Measurements from ENCODE around the gene DCAF10. TPM values are rescaled to one million over a fixed set of nuclear protein-coding genes. Genes with fewer than 3 reads are reported as not detected.
"Not testable (repeated sequence)": the region's sequence is repeated elsewhere in the genome, so short reads cannot be mapped to it uniquely, and the experiment has no call there.

Gene DCAF10, protein sequence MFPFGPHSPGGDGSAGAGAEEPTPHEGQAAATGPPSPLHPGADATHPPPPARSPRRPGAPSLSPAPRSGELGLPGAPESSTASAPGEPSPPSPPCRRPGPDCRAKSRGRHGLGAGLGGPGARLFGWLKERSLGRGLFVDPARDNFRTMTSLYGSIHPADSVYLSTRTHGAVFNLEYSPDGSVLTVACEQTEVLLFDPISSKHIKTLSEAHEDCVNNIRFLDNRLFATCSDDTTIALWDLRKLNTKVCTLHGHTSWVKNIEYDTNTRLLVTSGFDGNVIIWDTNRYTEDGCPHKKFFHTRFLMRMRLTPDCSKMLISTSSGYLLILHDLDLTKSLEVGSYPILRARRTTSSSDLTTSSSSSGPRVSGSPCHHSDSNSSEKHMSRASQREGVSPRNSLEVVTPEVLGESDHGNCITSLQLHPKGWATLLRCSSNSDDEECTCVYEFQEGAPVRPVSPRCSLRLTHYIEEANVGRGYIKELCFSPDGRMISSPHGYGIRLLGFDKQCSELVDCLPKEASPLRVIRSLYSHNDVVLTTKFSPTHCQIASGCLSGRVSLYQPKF
- 24.6 TPM for total RNA-seq

DNA sequence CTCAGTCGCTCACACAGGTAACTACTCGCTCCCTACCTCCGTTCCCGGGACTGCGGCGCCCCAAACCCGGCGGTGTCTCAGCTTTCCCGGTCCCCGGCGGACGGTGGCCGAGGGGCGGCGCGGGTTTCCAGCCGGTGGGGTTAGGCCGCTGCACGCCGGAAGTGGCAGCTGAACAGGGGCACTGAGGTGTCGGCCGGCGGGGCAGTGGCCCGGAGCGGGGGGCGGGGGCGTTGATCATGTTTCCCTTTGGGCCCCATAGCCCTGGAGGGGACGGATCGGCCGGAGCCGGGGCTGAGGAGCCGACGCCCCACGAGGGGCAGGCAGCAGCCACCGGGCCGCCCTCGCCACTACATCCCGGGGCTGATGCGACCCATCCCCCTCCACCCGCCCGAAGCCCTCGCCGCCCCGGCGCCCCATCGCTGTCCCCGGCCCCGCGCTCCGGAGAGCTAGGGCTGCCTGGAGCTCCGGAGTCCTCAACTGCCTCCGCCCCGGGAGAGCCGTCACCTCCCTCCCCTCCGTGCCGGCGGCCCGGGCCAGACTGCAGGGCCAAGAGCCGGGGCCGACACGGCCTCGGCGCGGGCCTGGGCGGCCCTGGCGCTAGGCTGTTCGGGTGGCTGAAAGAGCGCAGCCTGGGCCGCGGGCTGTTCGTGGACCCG lies at the start of gene DCAF10:
TSS of gene DCAF10 (plus strand) at position 167 of the 656 bp plus-strand sequence. CDS start at position 237, 70 bp downstream.
- peak; percentile 90 for DNase-seq

DNA sequence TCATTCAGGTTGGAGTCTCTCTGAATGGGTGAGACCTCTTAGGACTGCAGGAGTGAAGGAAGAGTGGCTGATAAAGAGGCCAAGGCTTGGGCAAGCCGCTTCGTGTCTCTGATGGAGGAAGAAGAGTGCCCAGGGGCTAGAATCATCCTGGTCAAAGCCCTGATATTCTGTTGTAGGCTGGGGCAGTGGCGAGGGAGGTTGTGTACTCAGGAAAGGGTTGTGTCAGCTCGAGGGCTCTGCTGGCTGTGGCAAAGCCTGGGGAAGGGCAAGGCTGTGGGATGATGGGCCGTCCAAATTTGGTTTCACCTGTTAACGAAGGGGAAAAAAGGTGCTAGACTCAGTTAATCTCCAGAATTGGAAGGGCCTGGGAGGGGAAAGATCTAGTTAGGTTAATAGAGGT lies 49.4 kb upstream of the DCAF10 start:
- DNase-seq = no peak

DNA sequence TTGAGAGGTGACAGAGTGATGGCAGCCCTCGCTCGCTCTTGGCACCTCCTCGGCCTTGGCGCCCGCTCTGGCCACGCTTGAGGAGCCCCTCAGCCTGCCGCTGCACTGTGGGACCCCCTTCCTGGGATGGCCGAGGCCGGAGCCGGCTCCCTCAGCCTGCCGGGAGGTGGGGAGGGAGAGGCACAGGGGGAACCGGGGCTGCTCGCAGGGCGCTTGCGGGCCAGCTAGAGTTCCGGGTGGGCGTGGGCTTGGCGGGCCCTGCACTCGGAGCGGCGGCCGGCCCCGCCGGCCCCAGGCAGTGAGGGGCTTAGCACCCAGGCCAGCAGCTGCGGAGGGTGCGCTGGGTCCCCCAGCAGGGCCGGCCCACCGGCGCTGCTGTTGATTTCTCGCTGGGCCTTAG lies 48.9 kb upstream of the DCAF10 start:
- DNase-seq = not testable (repeated sequence)

DNA sequence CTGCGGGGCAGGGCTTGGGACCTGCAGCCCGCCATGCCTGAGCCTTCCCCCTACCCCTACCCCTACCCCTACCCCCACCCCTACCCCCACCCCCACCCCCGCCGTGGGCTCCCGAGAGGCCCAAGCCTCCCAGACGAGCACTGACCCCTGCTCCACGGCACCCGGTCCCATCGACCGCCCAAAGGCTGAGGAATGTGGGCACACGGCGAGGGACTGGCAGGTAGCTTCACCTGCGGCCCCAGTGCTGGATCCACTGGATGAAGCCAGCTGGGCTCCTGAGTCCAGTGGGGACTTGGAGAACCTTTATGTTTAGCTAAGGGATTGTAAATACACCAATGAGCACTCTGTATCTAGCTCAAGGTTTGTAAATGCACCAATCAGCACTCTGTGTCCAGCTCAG lies 48.5 kb upstream of the DCAF10 start:
- not testable (repeated sequence) for DNase-seq

DNA sequence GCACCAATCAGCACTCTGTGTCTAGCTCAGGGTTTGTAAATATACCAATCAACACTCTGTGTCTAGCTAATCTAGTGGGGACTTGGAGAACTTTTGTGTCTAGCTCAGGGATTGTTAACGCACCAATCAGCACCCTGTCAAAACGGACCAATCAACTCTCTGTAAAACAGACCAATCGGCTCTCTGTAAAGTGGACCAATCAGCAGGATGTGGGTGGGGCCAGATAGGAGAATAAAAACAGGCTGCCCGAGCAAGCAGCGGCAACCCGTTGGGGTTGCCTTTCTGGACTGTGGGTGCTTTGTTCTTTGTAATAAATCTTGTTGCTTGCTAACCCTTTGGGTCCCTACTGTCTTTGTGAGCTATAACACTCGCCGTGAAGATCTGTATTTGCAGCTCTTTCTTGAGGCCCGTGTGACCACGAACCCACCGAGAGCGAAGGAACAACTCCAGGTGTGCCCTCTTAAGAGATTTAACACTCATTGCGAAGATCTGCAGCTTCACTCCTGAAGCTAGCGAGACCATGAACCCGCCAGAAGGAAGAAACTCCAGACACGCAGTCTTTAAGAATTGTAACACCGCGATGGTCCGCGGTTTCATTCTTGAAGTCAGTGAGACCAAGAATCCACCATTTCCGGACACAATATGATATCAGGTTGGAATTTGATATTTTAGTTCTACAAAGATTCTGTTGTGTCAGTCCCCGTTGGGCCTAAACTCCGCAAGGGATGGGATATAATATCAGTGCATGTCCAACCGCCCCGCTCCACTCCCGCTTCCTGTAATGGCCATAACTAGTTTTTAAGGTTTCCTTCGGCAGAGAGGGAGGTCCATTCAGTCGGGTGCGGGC lies 47.7 kb upstream of the DCAF10 start:
- no peak for DNase-seq

DNA sequence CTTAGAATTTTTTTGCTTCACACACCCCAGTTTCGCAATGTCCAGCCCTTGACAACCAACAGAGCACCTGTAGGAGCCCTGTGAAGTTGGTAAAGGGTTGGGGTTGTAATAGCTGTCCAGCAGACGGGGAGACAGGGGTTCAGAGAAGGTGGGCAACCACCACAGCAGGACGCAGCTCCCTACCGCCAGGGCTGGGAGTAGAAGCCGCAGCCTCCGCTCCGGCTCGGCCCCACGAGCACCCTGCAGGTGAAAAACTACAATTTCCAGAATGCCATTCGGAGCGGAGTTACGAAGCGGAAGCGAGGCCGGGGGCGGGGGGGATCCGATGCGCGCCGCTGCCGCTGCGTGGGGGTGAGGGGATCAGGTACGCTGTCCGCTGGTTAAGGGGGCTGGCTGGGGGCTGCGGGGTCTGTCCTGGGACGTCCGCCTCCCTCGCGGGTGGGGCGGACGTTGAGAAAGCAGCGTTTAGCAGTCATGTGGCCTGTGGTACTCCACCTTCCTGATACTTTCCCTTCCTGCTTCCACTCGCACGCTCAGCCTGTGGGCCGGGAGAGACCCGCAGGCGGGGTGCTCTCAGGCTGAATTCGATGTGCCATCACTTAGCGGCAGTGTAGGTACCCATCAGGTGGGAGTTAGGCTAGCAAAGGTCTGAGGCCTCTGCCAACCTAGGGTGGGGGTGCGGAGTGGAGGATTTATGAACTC lies 47.0 kb upstream of the DCAF10 start, which contains the start of gene TRMT10B:
TSS of gene TRMT10B (plus strand) at position 317 of the 702 bp plus-strand sequence. CDS start 8,127 bp downstream, outside the sequence.
- peak; percentile 87 for DNase-seq

DNA sequence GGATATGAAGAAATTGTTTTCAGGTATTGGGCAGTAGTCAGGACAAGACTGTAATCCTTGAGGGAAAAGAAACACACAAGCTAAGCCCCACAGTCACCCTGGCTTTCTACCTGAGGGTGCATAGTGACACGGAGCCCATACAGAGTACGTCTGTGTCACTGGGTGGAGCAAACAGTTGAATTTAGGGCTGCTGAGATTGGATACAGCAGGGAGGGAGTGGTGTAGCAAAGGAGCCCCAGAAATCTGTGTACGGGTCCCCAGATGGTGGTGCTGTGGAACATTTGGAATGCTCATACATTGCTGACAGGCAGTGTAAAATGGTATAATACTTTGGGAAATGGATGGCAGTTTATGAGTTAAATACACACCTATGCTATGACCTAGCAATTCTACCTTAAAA lies 41.9 kb upstream of the DCAF10 start:
- DNase-seq = no peak

DNA sequence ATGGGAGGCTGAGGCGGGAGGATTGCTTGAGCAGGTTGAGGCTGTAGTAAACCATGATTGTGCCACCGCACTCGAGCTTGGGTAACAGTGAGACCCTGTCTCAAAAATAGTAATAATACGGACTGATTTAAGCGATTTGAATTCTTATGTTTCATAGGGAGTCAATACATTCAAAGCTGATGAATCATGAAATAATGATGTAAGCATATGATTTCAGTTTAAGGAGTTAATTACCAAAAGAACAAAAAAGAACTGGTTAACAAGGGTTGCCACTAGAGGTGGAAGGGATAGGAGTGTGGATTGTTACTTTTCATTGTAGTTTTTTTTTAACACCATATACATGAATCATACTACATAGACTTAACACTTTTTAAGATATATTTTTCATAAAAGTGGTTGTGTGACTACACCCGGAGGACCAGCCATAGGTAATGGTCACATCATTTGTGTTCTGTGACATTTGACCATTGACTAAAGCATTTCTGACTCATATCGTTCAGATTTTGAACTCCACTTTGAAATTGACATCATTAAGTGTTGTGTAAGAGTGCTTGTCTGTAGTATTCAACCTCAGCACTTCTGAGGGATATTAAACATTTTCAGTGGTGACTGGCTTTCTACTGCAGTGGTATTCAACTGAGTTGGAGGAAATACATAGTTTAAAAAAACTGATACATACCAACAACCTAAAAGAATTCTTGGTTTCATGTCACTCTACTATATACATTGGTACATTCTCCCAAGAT lies 40.0 kb upstream of the DCAF10 start:
- no peak for DNase-seq

DNA sequence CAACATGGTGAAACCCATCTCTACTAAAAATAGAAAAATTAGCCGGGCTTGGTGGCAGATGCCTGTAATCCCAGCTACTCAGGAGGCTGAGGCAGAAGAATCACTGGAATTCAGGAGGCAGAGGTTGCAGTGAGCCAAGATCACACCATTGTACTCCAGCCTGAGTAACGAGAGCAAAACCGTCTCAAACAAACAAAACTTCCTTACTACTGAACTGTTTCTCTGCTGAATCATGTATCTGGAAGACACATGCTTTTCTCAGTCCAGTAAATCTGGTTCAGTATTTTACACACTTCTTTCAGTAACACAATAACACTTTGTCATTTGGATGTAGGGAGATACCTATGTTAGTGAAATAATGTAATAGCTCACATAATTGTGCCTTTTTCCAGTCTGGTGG lies 39.1 kb upstream of the DCAF10 start:
- DNase-seq = no peak

DNA sequence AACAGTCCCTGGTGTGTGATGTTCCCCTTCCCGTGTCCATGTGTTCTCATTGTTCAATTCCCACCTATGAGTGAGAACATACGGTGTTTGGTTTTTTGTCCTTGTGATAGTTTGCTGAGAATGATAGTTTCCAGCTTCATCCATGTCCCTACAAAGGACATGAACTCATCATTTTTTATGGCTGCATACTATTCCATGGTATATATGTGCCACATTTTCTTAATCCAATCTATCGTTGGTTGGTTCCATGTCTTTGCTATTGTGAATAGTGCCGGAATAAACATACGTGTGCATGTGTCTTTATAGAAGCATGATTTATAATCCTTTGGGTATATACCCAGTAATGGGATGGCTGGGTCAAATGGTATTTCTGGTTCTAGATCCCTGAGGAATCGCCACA lies 35.3 kb upstream of the DCAF10 start:
- not testable (repeated sequence) for DNase-seq

DNA sequence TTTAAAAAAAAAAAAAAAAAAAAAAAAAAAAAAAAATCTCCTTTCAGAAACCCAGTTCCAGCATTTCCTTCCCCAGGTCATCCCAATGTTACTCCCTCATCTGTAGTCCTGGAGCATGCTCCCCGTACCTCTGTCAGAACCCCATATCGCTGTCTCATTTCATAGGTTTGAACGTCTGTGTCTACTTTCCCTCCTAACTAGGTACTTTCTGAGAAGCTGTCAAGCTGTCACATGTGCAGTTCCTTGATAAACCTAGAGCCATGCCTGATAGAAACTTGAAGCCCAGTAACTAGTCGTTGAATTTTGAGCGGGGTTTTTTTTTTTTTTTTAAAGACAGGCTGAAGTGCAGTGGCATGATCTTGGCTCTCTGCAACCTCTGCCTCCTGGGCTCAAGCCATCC lies 31.3 kb upstream of the DCAF10 start:
- no peak for DNase-seq

DNA sequence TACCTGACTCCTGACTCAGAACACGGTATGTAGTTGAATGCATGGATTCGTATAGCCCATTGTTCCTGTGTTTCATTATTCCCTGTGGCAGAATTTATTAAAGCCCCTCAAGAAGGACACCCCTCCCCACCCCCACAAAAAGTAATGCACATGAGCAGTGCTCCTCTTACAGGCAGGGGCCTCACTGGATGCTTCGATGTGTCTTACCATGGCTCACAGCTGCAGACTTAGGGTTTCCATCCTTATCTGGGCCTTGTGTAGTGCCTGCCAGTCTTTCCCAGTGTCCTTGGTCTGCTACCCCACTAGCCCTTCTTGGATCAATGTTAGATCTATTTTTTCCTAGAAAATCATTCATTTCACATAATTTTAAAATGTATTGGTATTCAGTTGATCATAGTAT lies 30.6 kb upstream of the DCAF10 start:
- no peak for DNase-seq

DNA sequence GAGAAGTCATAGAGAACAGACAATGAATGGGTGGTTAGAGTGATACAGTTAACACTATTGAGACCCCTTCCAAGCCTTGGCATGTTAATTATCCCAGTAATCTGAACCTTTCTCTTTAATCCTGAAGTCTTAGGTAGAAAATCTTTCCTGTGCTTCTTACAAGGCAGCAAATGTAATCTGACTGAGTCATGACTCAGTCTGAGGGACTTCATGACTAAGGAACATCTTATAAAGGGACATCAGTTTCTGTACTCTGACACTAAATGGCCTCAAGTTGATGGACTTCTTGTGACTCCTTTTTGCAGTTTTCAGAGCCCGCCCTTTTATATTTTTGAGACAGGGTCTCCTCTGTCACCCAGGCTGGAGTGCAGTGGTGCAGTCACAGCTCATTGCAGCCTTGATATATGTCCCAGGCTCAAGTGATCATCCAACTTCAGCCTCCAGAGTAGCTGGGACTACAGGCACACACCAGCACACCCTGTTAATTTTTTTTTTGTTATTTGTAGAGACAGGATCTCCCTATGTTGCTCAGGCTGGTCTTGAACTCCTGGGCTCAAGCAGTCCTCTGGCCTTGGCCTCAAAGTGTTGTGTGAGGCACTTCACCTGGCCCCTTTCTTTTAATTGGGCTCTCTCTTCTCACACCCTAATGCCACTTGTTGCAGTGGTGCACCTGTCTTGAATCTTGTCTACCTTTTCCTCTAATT lies 25.2 kb upstream of the DCAF10 start:
- DNase-seq = no peak

DNA sequence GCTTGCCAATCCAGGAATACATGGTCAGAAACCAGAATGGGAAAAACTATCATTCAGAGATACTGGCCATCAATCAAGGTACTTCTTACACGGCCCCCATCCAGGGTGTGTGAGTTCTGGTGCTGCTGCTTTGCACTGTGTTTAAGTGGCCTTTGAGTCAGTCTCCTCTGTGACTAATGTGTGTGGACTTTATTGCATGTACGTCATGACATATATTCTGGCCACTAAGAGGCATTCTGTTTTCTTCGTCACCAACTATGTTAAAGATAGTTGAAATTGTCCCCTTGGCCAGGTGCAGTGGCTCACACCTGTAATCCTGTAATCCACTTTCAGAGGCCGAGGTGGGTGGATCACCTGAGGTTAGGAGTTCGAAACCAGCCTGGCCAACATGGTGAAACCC lies 24.3 kb upstream of the DCAF10 start:
- no peak for DNase-seq

DNA sequence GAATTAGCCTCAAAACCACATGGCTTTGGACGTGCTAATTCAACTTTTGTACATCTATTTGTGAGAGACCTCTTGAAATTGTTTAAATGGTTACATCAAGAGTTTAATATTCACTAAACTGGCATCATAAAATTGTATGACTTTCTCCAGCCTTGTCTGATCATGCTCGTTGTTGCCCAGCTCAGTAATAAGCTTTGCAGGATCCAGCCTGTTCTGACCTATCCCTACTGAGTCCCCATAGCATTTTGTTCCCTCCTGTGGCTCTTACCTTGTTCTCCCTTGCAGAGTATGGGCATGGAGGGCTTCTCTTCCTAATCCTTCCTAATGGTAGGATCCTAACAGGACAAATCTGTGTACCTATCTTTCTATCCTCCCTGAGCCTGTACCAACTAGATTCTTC lies 22.1 kb upstream of the DCAF10 start:
- DNase-seq = no peak

DNA sequence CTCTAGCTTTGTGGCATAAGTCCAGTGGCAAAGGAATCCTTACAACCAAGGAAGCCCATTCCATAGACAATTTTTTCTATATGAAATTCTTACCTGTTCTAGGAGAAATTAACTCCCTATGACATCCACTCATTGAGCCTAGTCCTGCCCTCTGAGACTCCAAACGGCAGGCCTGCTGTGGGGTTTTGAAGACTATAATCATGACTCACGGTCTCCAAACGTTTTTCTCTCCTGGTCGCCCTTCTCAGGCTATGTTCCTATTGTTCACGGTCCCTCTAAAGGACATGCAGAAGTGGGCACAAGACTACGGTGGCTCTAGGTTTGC lies 16.3 kb upstream of the DCAF10 start:
- no peak for DNase-seq

DNA sequence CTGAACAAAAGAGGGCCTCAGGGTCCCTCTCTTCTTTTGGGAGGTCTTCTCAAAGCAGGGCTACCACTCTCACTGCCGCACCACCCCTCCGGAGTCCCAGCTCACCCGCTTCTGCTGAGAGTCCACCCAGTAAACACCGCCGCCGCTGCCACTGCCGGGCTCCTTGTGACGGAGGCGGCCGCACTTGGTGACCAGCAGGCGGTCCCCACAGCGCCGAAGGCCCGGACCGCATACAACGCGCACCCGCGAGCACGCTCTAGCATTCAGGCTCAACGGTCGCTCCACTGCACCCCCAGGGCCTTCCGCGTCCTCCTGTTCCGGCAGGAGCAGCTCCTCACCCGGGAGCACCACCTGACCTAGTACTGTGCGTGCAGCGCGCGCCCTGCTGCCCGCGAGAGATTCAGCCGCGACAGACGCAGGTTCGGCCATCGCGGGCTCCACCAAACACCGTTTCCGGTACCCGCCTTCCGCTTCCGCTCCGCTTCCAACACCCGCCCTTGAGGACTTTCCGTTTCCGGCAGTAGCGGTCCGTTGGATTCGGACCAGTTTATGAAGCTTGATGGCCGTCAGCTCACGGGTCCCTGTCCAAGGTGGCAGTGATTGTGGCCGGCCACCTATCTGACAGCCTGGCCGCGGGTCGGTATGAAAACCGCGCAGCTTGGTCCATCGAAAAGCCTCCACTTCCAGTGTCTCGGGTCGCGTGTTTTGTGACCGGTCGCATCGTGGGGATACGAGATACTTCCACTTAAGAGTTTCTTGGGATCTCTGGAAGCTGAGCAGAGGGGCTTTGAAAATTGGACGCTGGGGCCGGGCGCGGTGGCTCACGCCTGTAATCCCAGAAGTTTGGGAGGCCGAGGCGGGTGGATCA lies 15.7 kb upstream of the DCAF10 start, which contains the start of gene EXOSC3:
TSS of gene EXOSC3 (minus strand) at position 449 of the 868 bp plus-strand sequence. CDS start at position 429, 20 bp downstream.
- DNase-seq = peak; percentile 95

DNA sequence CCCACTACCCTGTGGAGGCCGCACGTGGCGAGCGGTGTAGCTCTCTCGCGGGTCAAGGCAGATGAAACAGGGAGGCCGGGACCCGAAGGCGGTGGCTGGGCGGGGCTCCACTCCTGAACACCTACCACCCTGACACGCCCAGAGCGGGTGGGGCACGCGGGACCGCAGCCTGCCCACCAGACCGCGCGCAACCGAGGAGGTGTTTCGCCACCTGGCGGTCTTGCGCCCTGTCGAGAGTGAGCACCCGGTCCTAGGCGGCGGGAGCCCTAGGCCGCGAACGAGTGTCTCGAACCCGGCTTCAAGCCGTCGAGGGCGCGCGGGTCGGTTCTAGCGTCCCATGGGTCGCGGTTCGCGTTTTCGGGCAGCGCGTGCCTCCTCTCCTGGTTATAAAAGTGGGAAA lies 13.5 kb upstream of the DCAF10 start:
- no peak for DNase-seq

DNA sequence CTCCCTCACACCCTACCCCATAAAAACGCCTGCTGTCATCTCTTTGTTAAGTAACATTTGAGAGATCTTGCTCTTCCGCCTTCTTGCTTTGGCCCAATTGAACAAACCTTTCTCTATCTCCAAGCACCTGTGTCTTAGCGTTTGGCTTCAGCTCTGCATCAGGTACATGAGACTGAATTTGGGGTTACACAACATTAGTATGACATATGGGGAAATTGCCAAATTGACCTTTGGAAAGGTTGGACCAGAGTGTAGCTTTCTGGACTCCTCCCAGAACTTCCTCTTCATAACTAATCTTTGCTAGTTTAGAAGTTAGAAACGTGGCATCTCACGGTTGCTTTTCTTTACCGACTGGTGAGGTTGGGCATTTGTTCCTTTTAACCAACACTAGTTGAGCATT lies 12.3 kb upstream of the DCAF10 start:
- DNase-seq = no peak

Data from tongue (tissue), 2 donors.